Right lobe of liver (tissue), 4 donors: Measurements from ENCODE around the gene TUBE1.

Experiments
- CTCF ChIP-seq, 4 donors: fragments of 200-600 bp in 3 of 4; fragments of 450-650 bp in 1 of 4; IDR thresholded peaks; one replicate each; pipeline versions ENCODE4 v1.5.1 to v1.8.0; 2016 to 2022; ENCODE audit warnings: antibody characterized with exemption in 4 of 4, mild to moderate bottlenecking in 2 of 4
- POLR2A ChIP-seq: fragments of 450-650 bp; IDR thresholded peaks from one replicate; pipeline ENCODE4 v1.6.1; 2017; ENCODE audit warnings: antibody characterized with exemption, mild to moderate bottlenecking
- donor health status: DM: no; HTN: no; CAD: no.
- donor health status: DM: no; HTN: no; CAD: no.
- donor health status: DM: no; HTN: yes; CAD: no.

- TF ChIP-seq POLR2A (peak; percentile 24), CTCF (IDR thresholded peaks at IDR 0.05) (no peak)
These were observed 27.4 kb upstream of the TUBE1 start for GRCh38 chr6:112114577-112115223.
